ENCODE results near the gene VPS8. TPM values are rescaled to one million over a fixed set of nuclear protein-coding genes. Genes with fewer than 3 reads are reported as not detected.

VPS8 gene
- total RNA-seq, 1 experiment from 2014 or later: 37.6 TPM

DNA sequence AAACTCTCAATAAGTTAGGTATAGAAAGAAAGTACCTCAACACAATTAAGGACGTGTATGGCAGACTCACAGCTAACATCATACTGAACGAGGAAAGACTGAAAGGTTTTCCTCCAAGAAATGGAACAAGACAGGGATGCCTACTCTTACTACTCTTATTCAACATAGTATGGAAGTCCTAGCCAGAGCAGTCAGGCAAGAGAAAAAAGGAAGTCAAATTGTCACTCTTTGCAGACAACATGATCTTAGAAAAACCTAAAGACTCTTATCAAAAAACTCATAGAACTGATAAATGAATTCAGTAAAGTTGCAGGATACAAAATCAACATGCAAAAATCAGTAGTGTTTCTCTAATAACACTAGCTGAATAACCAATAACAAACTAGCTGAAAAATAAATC, 244.9 kb downstream of the VPS8 start (continued):
- TF ChIP-seq, protein P1, sequence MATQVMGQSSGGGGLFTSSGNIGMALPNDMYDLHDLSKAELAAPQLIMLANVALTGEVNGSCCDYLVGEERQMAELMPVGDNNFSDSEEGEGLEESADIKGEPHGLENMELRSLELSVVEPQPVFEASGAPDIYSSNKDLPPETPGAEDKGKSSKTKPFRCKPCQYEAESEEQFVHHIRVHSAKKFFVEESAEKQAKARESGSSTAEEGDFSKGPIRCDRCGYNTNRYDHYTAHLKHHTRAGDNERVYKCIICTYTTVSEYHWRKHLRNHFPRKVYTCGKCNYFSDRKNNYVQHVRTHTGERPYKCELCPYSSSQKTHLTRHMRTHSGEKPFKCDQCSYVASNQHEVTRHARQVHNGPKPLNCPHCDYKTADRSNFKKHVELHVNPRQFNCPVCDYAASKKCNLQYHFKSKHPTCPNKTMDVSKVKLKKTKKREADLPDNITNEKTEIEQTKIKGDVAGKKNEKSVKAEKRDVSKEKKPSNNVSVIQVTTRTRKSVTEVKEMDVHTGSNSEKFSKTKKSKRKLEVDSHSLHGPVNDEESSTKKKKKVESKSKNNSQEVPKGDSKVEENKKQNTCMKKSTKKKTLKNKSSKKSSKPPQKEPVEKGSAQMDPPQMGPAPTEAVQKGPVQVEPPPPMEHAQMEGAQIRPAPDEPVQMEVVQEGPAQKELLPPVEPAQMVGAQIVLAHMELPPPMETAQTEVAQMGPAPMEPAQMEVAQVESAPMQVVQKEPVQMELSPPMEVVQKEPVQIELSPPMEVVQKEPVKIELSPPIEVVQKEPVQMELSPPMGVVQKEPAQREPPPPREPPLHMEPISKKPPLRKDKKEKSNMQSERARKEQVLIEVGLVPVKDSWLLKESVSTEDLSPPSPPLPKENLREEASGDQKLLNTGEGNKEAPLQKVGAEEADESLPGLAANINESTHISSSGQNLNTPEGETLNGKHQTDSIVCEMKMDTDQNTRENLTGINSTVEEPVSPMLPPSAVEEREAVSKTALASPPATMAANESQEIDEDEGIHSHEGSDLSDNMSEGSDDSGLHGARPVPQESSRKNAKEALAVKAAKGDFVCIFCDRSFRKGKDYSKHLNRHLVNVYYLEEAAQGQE (IDR thresholded peaks at IDR 0.05; ENCODE audit: low read depth): no peak
- TF ChIP-seq EGR1 (IDR thresholded peaks at IDR 0.05; ENCODE audit: low read depth) (no peak), RAD21 (IDR thresholded peaks at IDR 0.05; ENCODE audit: low read depth) (no peak), SRF (IDR thresholded peaks at IDR 0.05; ENCODE audit: low read depth) (no peak), JUND (IDR thresholded peaks at IDR 0.05) (no peak)

DNA sequence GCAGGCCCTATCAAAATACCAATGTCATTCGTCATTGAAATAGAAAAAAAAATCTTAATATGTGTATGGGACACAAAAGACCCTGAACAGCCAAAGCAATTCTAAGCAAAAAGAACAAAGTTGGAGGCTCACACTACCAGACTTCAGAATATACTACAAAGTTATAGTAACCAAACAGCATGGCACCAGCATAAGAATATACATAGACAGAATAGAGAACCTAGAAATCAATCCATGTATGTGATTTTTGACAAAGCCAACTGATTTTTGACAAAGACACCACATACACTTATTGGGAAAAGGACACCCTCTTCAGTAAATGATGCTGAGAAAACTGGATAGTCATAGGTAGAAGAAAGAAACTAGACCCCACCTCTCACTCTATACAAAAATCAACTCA, 245.9 kb downstream of the VPS8 start:
- DNase-seq (ENCODE audit: low read depth, low spot score) (no peak), ATAC-seq (no peak)
- no peaks in the 10 kb centered on the region for H3K9me3 ChIP-seq (ENCODE audit: control insufficient read depth in 1 of 2, insufficient read depth in 1 of 2, low read depth in 1 of 2, low read length in 2 of 2)
- BruUV-seq (replicated peaks): no TSS peak
- TF ChIP-seq SP1 (IDR thresholded peaks at IDR 0.05; ENCODE audit: low read depth): no peak
- TF ChIP-seq RAD21 (IDR thresholded peaks at IDR 0.05; ENCODE audit: low read depth): no peak
- TF ChIP-seq POLR2A (IDR thresholded peaks at IDR 0.05; ENCODE audit: borderline replicate concordance, extremely low read depth, insufficient read depth, insufficient read length): no peak
- no peak for TF ChIP-seq EZH2phosphoT487 (IDR thresholded peaks at IDR 0.05; ENCODE audit: borderline replicate concordance)
- H3K4me2 ChIP-seq (ENCODE audit: low read length): no peak overlapping the region
- ChIA-PET POLR2A (no interaction called here), RAD21 (ENCODE audit: low non-redundant PET in 1 of 2, low total read pairs in 2 of 2, uncharacterized antibody in 2 of 2, unreplicated experiment in 2 of 2) (no interaction called here), CTCF (no interaction called here)
- no peaks in the 10 kb centered on the region for H3K27me3 ChIP-seq (ENCODE audit: insufficient read depth, low read length)
- no peaks in the 10 kb centered on the region for H4K20me1 ChIP-seq (ENCODE audit: insufficient read depth)
- H3K9ac ChIP-seq (ENCODE audit: low read length): no peak overlapping the region
- no peak overlapping the region for H3K4me3 ChIP-seq (replicated peaks in 1 of 2; ENCODE audit: low read depth in 1 of 2, low read length in 2 of 2)
- H3K4me1 ChIP-seq (ENCODE audit: control insufficient read depth in 1 of 2, insufficient read depth in 2 of 2, low read length in 2 of 2): no peaks in the 10 kb centered on the region
- no peaks in the 10 kb centered on the region for H3K9me2 ChIP-seq (ENCODE audit: insufficient read depth)
- intact Hi-C loops (cut with micrococcal nuclease): no loop called here
- no peaks in the 10 kb centered on the region for H3K36me3 ChIP-seq (ENCODE audit: control insufficient read depth in 1 of 2, insufficient read depth in 2 of 2, low read length in 2 of 2)
- no peaks in the 10 kb centered on the region for H3K79me2 ChIP-seq (ENCODE audit: insufficient read depth, low read length)
- H3K27ac ChIP-seq (ENCODE audit: low read depth, low read length): no peak overlapping the region
- H2AFZ ChIP-seq (ENCODE audit: low read depth, low read length, poor library complexity, severe bottlenecking): no peak overlapping the region

All from HCT116 (cell line).